ENCODE data around the gene CEACAM7.

Gene CEACAM7

DNA sequence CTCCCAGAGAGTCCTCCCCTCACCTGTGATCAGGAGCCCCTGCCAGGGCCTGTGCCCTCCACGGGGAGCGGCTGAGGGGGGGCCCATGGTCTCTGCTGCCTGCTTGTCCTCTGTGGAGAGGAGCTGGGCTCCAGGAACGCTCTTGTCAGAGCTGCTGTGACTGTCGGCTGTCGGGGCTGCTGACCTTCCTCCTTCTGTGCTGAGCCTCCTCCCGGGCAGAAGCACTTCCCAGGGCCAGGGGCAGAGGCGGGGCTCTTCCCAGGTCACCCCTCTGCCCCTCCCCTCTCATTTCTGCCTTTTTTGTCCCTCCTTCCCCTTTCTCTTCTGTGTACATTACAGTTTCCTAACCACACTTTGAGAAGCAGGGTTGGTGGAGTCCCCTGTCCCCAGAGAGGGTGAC, 61.2 kb downstream of the CEACAM7 start, which contains the start of gene CEACAM4:
Gene CEACAM4 (minus strand): TSS at position 198 of the 400 bp plus-strand sequence. CDS start 111 bp downstream, at position 87.
- H3K36me3 ChIP-seq, result no peaks in the 10 kb centered on the region
- no peak within 1 kb of the TSS for H3K4me2 ChIP-seq
- H3K9ac ChIP-seq, result no peak within 1 kb of the TSS
- H3K9me3 ChIP-seq, result peaks cover 21% of the 10 kb centered on the region
- no peaks in the 10 kb centered on the region for H4K20me1 ChIP-seq
- no peak for TF ChIP-seq Cebpa-rat (IDR thresholded peaks at IDR 0.05)
- no peak within 1 kb of the TSS for H3K4me3 ChIP-seq
- H3K27me3 ChIP-seq, result peaks cover 21% of the 10 kb centered on the region; the same call in 1 of the 2 replicates
- H3K4me1 ChIP-seq, result no peaks in the 10 kb centered on the region
- no peak within 1 kb of the TSS for H3K27ac ChIP-seq

DNA sequence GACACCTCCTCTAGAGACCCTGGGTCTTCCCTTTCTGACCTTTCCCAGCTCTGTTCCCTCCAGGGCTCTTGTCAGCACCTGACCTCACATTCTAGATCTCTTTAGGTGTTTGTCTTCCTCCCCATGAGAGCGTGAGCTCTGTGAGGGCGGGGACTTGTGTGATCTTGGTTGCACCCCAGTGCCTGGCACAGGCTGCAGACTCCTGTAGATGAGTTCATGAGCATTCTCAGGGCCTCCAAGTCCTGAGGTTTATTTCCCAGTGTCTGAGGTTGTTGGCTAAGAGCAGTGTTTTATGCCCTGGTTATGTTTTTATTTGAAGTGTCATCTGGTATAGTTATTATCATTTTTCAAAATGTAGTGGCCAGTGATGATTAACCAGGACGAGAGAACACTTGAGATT, 61.8 kb downstream of the CEACAM7 start:
- Histone ChIP-seq H3K9me3 (peaks cover 15% of the 10 kb centered on the region), H3K4me3 (no peak overlapping the region), H3K27ac (no peak overlapping the region), H3K9ac (no peak overlapping the region), H3K4me1 (no peaks in the 10 kb centered on the region), H3K27me3 (peaks cover 21% of the 10 kb centered on the region; the same call in 1 of the 2 replicates), H3K36me3 (no peaks in the 10 kb centered on the region), H4K20me1 (no peaks in the 10 kb centered on the region), H3K4me2 (no peak overlapping the region)
- TF ChIP-seq Cebpa-rat (IDR thresholded peaks at IDR 0.05), result no peak

DNA sequence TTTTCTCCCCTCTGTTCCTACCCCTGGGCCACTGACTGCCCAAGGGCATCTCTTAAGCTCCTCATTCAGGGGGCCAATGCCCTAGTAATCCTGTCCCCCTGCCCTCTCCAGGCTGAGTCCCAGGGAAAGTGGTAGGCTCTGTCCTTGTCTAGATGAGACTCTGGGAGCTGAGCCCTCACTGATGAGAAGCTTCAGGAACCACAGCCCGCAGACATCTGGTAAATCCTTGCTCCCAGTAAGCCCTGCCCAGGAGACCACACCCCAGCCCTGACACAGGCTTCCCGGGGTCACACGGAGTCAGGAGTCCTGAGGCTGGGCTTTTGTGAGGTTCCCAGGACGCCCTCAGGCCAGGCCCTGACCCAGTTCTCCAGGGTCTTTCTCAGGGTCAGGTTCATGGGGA, 63.1 kb downstream of the CEACAM7 start:
- H3K36me3 ChIP-seq, result no peaks in the 10 kb centered on the region
- H3K9me3 ChIP-seq, result peaks cover 2% of the 10 kb centered on the region
- H4K20me1 ChIP-seq, result peaks cover 9% of the 10 kb centered on the region; the same call in 1 of the 2 replicates
- H3K4me2 ChIP-seq, result no peak overlapping the region
- H3K4me1 ChIP-seq, result 0 out of 2 replicates have a peak, but pooled peaks cover under 1% of the 10 kb centered on the region
- no peak overlapping the region for H3K27ac ChIP-seq
- no peak overlapping the region for H3K9ac ChIP-seq
- TF ChIP-seq Cebpa-rat (IDR thresholded peaks at IDR 0.05), result no peak
- H3K27me3 ChIP-seq, result peaks cover 21% of the 10 kb centered on the region; the same call in 1 of the 2 replicates
- no peak overlapping the region for H3K4me3 ChIP-seq

DNA sequence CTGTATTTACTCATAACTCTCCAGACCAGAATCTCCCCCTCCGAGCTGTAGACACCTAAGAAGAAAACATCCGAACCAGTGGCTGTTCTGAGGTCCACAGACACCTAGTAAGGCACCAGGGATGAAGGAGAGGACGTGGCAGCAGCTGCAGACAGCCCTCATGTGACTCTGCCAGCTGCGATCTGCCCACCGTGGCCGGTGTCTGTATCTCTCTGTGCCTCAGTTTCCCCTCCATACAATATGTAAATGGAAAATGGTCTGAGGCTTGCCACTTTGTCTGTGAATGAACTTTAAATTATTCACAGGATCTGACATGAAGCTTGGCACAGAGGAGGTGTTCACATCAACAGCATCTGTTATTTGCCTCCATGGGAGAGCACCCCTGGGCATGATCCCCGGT, 63.6 kb downstream of the CEACAM7 start:
- peaks cover 21% of the 10 kb centered on the region; the same call in 1 of the 2 replicates for H3K27me3 ChIP-seq
- H3K9me3 ChIP-seq, result no peaks in the 10 kb centered on the region
- H3K4me3 ChIP-seq, result no peak overlapping the region
- H3K9ac ChIP-seq, result no peak overlapping the region
- peaks cover 4% of the 10 kb centered on the region for H3K4me1 ChIP-seq
- no peak overlapping the region for H3K27ac ChIP-seq
- H3K36me3 ChIP-seq, result no peaks in the 10 kb centered on the region
- peaks cover 11% of the 10 kb centered on the region; the same call in 1 of the 2 replicates for H4K20me1 ChIP-seq
- no peak for TF ChIP-seq Cebpa-rat (IDR thresholded peaks at IDR 0.05)
- H3K4me2 ChIP-seq, result no peak overlapping the region

DNA sequence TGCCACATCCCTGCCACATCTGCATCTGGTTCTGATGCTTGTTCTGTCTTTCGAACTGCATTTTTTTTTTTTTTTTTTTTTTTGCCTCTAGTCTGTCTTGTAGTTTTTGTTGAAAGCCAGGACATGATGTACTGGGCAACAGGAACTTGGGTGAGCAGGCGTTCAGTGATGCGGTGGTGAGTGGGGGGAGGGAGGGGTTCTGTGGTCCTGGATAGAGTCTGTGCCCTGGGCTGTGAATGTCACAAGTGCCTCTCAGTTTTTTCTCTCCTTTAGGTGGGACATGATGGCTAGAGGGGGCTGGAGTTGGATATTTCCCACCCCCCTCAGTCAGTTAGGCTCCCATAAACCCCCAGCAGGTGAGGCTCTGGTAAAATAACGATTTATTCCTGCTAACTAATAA, 64.7 kb downstream of the CEACAM7 start:
- no peak overlapping the region for H3K4me2 ChIP-seq
- no peak for TF ChIP-seq Cebpa-rat (IDR thresholded peaks at IDR 0.05)

More for the DNA sequence above, 64.7 kb downstream of the CEACAM7 start:
- Histone ChIP-seq H3K27ac (no peak overlapping the region), H3K36me3 (no peaks in the 10 kb centered on the region), H3K4me1 (peaks cover 12% of the 10 kb centered on the region), H3K9ac (no peak overlapping the region), H3K9me3 (no peaks in the 10 kb centered on the region), H4K20me1 (peaks cover 14% of the 10 kb centered on the region; the same call in 1 of the 2 replicates), H3K4me3 (no peak overlapping the region), H3K27me3 (peaks cover 21% of the 10 kb centered on the region; the same call in 1 of the 2 replicates)
